ENCODE measurements around the gene KCNQ1. TPM values are rescaled to one million over a fixed set of nuclear protein-coding genes. Genes with fewer than 3 reads are reported as not detected.

Gene KCNQ1
- total and polyA plus RNA-seq, 9 of the 15 experiments (the other 6 are each of a cell fraction or from before 2014, with no cell fraction given): 0.44 TPM; not detected in 8

DNA sequence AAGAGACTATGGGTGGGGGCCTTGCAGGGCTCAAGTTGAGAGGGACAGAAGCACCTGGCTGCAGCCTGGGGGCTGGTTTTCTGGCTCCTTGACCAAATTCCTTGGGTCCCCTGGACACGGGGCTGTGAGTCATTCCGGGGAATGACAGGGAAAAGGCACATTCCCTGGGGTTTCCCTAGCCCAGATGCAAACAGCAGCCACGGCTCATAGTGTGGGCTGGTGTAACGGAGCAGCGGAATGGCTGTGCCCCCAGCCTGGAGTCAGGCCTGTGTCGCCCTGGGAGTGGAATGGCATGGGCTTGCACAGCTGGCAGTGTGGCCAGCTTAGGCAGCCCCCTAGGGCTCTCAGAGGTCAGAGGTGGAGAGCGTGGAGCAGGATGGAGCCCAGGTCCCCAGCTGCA lies 332.6 kb downstream of the KCNQ1 start:
- Histone ChIP-seq H3K27ac (ENCODE audit: extremely low read depth, low read depth, low read length) (no peak overlapping the region), H3K27me3 (ENCODE audit: control insufficient read depth in 2 of 2, insufficient read depth in 2 of 2, low read length in 2 of 2) (no peaks in the 10 kb centered on the region), H4K20me1 (replicated peaks; ENCODE audit: control insufficient read depth, insufficient read depth, low read length) (no peaks in the 10 kb centered on the region), H3K36me3 (ENCODE audit: control insufficient read depth, insufficient read depth, low read length) (no peaks in the 10 kb centered on the region), H3K9me1 (ENCODE audit: control insufficient read depth, insufficient read depth, low read length) (no peaks in the 10 kb centered on the region), H3K79me2 (ENCODE audit: control insufficient read depth, insufficient read depth, low read length) (no peaks in the 10 kb centered on the region), H3K9me3 (replicated peaks; ENCODE audit: control insufficient read depth, insufficient read depth, low read depth, low read length) (no peaks in the 10 kb centered on the region), H3K4me3 (no peak overlapping the region), H2AFZ (ENCODE audit: low read depth, low read length) (no peak overlapping the region), H3K4me2 (ENCODE audit: insufficient read depth, low read length) (no peak overlapping the region), H3K9ac (ENCODE audit: insufficient read depth in 1 of 2, low read depth in 2 of 2, low read length in 2 of 2) (peak overlapping the region in 1 of 2 experiments; percentile 67; a peak in 2 of 4 replicates), H3K4me1 (replicated peaks in 1 of 2; ENCODE audit: control insufficient read depth in 2 of 2, insufficient read depth in 2 of 2, low read length in 2 of 2) (peaks cover 56 to 78% of the 10 kb centered on the region in 2 experiments)
- ChIA-PET CTCF (ENCODE audit: low intra/inter-chr PET ratio) (no interaction called here), POLR2A (interaction anchor here (0.6 to 1.0 kb wide), 2 partner anchors 45 to 80 kb away, joined by 3 to 5 read pairs; no protein-coding TSS in a partner anchor)
- in situ Hi-C loops (cut with MboI) (no loop called here), intact Hi-C loops (cut with micrococcal nuclease) (no loop called here)
- no peak for ATAC-seq
- 70% methylated on average over 7 of the region's 7 CpGs for WGBS (ENCODE audit: insufficient coverage, low coverage, missing lambda C conversion rate)
- FAIRE-seq: no peak
- no TSS peak for BruUV-seq (replicated peaks)
- DNase-seq (ENCODE audit: extremely low read depth in 1 of 4, low spot score in 3 of 4): no peak
- TF ChIP-seq, protein P1, sequence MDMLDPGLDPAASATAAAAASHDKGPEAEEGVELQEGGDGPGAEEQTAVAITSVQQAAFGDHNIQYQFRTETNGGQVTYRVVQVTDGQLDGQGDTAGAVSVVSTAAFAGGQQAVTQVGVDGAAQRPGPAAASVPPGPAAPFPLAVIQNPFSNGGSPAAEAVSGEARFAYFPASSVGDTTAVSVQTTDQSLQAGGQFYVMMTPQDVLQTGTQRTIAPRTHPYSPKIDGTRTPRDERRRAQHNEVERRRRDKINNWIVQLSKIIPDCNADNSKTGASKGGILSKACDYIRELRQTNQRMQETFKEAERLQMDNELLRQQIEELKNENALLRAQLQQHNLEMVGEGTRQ (CRISPR knock-in tag; IDR thresholded peaks at IDR 0.05): no peak
- TF ChIP-seq CREM (IDR thresholded peaks at IDR 0.05; ENCODE audit: low read depth) (no peak), SMAD1 (IDR thresholded peaks at IDR 0.05; ENCODE audit: low read depth, low read length, partially characterized antibody) (no peak), SAP30 (IDR thresholded peaks at IDR 0.05; ENCODE audit: borderline replicate concordance, insufficient read depth, low read depth, low read length, poor library complexity, severe bottlenecking) (no peak), TCF7L2 (IDR thresholded peaks at IDR 0.05; ENCODE audit: low read depth, low read length) (no peak), TCF3 (CRISPR knock-in tag; IDR thresholded peaks at IDR 0.05) (no peak), SMARCB1 (IDR thresholded peaks at IDR 0.05; ENCODE audit: insufficient read length, low read depth) (no peak), ZNF76 (CRISPR knock-in tag; IDR thresholded peaks at IDR 0.05; ENCODE audit: borderline replicate concordance) (no peak), PHF21A (IDR thresholded peaks at IDR 0.05; ENCODE audit: borderline replicate concordance, low read depth) (no peak), ZNF134 (CRISPR knock-in tag; conservative IDR thresholded peaks at IDR 0.05) (no peak)
- TF ChIP-seq, protein P2, sequence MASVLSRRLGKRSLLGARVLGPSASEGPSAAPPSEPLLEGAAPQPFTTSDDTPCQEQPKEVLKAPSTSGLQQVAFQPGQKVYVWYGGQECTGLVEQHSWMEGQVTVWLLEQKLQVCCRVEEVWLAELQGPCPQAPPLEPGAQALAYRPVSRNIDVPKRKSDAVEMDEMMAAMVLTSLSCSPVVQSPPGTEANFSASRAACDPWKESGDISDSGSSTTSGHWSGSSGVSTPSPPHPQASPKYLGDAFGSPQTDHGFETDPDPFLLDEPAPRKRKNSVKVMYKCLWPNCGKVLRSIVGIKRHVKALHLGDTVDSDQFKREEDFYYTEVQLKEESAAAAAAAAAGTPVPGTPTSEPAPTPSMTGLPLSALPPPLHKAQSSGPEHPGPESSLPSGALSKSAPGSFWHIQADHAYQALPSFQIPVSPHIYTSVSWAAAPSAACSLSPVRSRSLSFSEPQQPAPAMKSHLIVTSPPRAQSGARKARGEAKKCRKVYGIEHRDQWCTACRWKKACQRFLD (CRISPR knock-in tag; IDR thresholded peaks at IDR 0.05): no peak
- TF ChIP-seq, protein P3, sequence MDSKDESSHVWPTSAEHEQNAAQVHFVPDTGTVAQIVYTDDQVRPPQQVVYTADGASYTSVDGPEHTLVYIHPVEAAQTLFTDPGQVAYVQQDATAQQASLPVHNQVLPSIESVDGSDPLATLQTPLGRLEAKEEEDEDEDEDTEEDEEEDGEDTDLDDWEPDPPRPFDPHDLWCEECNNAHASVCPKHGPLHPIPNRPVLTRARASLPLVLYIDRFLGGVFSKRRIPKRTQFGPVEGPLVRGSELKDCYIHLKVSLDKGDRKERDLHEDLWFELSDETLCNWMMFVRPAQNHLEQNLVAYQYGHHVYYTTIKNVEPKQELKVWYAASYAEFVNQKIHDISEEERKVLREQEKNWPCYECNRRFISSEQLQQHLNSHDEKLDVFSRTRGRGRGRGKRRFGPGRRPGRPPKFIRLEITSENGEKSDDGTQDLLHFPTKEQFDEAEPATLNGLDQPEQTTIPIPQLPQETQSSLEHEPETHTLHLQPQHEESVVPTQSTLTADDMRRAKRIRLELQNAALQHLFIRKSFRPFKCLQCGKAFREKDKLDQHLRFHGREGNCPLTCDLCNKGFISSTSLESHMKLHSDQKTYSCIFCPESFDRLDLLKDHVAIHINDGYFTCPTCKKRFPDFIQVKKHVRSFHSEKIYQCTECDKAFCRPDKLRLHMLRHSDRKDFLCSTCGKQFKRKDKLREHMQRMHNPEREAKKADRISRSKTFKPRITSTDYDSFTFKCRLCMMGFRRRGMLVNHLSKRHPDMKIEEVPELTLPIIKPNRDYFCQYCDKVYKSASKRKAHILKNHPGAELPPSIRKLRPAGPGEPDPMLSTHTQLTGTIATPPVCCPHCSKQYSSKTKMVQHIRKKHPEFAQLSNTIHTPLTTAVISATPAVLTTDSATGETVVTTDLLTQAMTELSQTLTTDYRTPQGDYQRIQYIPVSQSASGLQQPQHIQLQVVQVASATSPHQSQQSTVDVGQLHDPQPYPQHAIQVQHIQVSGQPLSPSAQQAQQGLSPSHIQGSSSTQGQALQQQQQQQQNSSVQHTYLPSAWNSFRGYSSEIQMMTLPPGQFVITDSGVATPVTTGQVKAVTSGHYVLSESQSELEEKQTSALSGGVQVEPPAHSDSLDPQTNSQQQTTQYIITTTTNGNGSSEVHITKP (IDR thresholded peaks at IDR 0.05; ENCODE audit: partially characterized antibody): no peak
- TF ChIP-seq, protein P4, sequence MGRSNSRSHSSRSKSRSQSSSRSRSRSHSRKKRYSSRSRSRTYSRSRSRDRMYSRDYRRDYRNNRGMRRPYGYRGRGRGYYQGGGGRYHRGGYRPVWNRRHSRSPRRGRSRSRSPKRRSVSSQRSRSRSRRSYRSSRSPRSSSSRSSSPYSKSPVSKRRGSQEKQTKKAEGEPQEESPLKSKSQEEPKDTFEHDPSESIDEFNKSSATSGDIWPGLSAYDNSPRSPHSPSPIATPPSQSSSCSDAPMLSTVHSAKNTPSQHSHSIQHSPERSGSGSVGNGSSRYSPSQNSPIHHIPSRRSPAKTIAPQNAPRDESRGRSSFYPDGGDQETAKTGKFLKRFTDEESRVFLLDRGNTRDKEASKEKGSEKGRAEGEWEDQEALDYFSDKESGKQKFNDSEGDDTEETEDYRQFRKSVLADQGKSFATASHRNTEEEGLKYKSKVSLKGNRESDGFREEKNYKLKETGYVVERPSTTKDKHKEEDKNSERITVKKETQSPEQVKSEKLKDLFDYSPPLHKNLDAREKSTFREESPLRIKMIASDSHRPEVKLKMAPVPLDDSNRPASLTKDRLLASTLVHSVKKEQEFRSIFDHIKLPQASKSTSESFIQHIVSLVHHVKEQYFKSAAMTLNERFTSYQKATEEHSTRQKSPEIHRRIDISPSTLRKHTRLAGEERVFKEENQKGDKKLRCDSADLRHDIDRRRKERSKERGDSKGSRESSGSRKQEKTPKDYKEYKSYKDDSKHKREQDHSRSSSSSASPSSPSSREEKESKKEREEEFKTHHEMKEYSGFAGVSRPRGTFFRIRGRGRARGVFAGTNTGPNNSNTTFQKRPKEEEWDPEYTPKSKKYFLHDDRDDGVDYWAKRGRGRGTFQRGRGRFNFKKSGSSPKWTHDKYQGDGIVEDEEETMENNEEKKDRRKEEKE (IDR thresholded peaks at IDR 0.05; ENCODE audit: borderline replicate concordance in 1 of 2, control insufficient read depth in 1 of 2, low read depth in 2 of 2, low read length in 1 of 2): no peak
